ENCODE results near the gene INSIG2. TPM values are rescaled to one million over a fixed set of nuclear protein-coding genes. Genes with fewer than 3 reads are reported as not detected.

INSIG2 gene
- total RNA-seq: 10 to 100 TPM in 3 of 4 donors, 1 to 10 TPM in 1; 3.6 to 42.4 (median 25.8) TPM

- peak in 1 of 4 experiments; percentile 7 for TF ChIP-seq CTCF (IDR thresholded peaks at IDR 0.05)
- peak in 1 of 2 donors; percentile 35 for TF ChIP-seq POLR2A (IDR thresholded peaks at IDR 0.05)
- peak within 1 kb of the TSS; percentile 63 to 65 for H3K4me3 ChIP-seq
- H3K9me3 ChIP-seq: no peaks in the 10 kb centered on the region
- H3K27me3 ChIP-seq: no peaks in the 10 kb centered on the region
- peak; percentile 88 to 92 for DNase-seq
- peaks cover 4 to 8% of the 10 kb centered on the region in 2 donors for H3K4me1 ChIP-seq
- H3K27ac ChIP-seq: peak within 1 kb of the TSS; percentile 57 to 60
- intact Hi-C loops (cut with DNase I; ENCODE audit: low total_unique reads): no loop called here
- H3K36me3 ChIP-seq: no peaks in the 10 kb centered on the region
These were observed at the start of gene INSIG2 for GRCh38 chr2:118088051-118089024. TSS of gene INSIG2 (plus strand) at chr2:118088471. CDS start at chr2:118096557, 8,086 bp downstream.

- TF ChIP-seq POLR2A (IDR thresholded peaks at IDR 0.05): no peak
- TF ChIP-seq CTCF (IDR thresholded peaks at IDR 0.05): no peak
- DNase-seq: no peak
- Histone ChIP-seq H3K9me3 (peaks cover 0 to 2% of the 10 kb centered on the region in 2 donors), H3K4me3 (no peak overlapping the region), H3K36me3 (no peaks in the 10 kb centered on the region), H3K4me1 (no peaks in the 10 kb centered on the region), H3K27me3 (no peaks in the 10 kb centered on the region), H3K27ac (no peak overlapping the region)
- intact Hi-C loops (cut with DNase I; ENCODE audit: low total_unique reads): no loop called here
These were observed 47.4 kb upstream of the INSIG2 start for GRCh38 chr2:118040891-118041290.

- intact Hi-C loops (cut with DNase I; ENCODE audit: low total_unique reads): no loop called here
- TF ChIP-seq POLR2A (IDR thresholded peaks at IDR 0.05) (no peak), CTCF (IDR thresholded peaks at IDR 0.05) (no peak)
- Histone ChIP-seq H3K27ac (no peak overlapping the region), H3K36me3 (no peaks in the 10 kb centered on the region), H3K4me3 (no peak overlapping the region), H3K9me3 (no peaks in the 10 kb centered on the region), H3K4me1 (no peaks in the 10 kb centered on the region), H3K27me3 (no peaks in the 10 kb centered on the region)
- no peak for DNase-seq
These were observed 44.1 kb upstream of the INSIG2 start for GRCh38 chr2:118044103-118044716.

GRCh38 chr2:118044854-118045253 lies 43.4 kb upstream of the INSIG2 start:
- no peak for TF ChIP-seq POLR2A (IDR thresholded peaks at IDR 0.05)
- TF ChIP-seq CTCF (IDR thresholded peaks at IDR 0.05): no peak
- intact Hi-C loops (cut with DNase I; ENCODE audit: low total_unique reads): no loop called here
- no peaks in the 10 kb centered on the region for H3K9me3 ChIP-seq
- H3K36me3 ChIP-seq: no peaks in the 10 kb centered on the region
- H3K27me3 ChIP-seq: no peaks in the 10 kb centered on the region
- no peaks in the 10 kb centered on the region for H3K4me1 ChIP-seq
- DNase-seq: no peak
- no peak overlapping the region for H3K4me3 ChIP-seq
- no peak overlapping the region for H3K27ac ChIP-seq

- H3K9me3 ChIP-seq: no peaks in the 10 kb centered on the region
- H3K27ac ChIP-seq: no peak overlapping the region
- H3K27me3 ChIP-seq: no peaks in the 10 kb centered on the region
- DNase-seq: no peak
- TF ChIP-seq POLR2A (IDR thresholded peaks at IDR 0.05) (no peak), CTCF (IDR thresholded peaks at IDR 0.05) (no peak)
- intact Hi-C loops (cut with DNase I; ENCODE audit: low total_unique reads): no loop called here
- H3K4me1 ChIP-seq: no peaks in the 10 kb centered on the region
- H3K4me3 ChIP-seq: no peak overlapping the region
- no peaks in the 10 kb centered on the region for H3K36me3 ChIP-seq
These were observed 43.0 kb upstream of the INSIG2 start for GRCh38 chr2:118045286-118045685.

All from uterus (tissue), 4 donors.